Kasumi-1 (cell line): ENCODE data around the gene LCN10.
"Not testable (repeated sequence)": the region's sequence is repeated elsewhere in the genome, so short reads cannot be mapped to it uniquely, and the experiment has no call there.

Experiments used
- DNase-seq, 2 experiments: peaks; one replicate each; lab custom pipeline; 2025; lab: John Stamatoyannopoulos, UW

Gene LCN10

DNA sequence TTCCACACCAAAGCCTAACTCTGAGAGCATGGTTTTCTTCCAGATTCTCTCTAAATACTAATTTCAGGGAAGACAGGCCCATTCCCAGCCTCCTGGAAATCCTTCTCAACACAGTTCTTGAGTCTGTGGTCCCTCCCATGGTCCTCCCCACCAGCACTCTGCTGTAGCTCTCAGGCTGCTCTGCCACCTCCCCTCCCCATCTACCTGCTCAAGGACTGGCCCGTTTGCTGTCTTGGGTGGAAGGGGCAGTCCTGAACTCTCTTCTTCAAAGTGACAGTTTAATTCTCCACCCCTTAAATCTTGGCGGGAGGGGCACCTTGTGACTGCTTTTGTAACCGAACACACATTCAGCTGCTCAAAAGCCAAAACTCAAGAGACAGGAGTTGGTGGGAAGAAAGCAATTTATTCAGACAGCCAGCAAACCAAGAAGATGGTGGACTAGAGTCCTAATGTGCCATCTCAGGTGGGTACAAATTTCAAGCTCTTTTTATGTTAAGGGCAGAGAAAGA, 29.2 kb upstream of the LCN10 start:
- no peak for DNase-seq

DNA sequence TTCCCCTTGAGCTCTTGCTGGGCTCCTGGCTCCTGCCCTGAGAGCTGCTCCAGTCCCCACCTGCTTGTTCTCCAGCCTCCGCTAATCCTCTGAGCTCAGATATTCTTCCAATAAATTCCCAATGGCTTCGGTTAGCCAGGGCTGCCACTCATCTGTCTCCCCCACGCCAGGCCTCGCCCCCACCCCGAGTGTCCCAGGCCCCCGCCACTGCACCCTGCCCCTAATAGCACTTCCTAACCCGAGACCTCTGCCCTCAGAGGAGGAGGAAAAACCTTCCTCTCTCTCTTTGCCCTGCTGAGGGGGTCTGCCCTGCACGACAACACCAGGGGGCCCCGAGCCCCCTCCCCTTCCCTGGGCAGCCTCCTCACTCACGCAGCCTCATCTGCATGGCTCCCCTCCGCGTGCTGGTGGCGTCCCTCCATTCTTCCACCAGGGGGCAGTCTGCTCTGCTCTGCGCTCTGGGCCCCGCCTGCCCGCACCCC, 27.0 kb upstream of the LCN10 start:
- peak; percentile 63 to 79 for DNase-seq

DNA sequence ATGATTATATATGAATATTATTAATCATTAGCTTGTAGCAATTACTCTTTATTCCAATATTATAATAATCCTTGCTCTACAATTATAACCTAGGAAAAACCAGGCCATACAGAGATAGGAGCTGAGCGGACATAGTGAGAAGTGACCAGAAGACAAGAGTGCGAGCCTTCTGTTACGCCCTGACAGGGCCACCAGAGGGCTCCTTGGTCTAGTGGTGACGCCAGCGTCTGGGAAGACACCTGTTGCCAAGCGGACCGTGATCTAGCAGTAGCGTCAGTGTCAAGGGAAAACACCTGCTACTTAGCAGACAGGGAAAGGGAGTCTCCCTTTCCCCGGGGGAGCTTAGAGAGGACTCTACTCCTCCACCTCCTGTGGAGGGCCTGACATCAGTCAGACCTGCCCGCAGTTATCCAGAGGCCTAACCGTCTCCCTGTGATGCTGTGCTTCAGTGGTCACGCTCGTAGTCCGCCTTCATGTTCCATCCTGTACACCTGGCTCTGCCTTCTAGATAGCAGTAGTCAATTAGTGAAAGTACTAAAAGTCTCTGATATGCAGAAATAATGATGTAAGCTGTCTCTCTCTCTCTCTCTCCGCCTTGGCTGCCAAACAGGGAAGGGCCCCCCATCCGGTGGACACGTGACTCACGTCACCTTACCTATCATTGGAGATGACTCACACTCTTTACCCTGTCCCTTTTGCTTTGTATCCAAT, 23.8 kb upstream of the LCN10 start:
- peak; percentile 24 to 28 for DNase-seq

DNA sequence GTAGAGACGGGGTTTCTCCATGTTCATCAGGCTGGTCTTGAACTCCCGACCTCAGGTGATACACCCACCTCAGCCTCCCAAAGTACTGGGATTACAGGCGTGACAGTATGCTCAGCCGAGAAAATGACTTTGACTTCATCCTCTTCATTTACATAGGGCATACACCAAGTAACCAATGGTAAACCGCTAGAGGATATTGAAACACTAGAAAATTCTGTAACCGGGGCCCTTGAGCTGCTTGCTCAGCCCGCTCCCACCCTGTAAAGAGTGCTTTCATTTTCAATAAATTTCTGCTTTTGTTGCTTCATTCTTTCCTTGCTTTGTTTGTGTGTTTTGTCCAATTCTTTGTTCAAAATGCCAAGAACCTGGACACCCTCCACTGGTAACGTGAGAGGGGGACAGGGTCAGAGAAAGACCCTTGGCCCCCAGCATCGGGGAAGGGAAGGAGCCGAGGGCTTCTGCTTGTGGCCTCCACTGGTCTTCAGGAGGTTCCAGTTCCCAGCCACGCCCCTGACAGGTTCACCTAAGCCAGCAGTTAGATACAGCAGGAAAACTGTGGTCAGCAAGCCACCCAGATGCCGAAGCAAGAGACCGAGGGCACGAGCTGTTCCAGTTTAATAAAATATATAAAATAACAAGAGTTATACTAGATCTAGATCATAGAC, 23.1 kb upstream of the LCN10 start:
- DNase-seq: not testable (repeated sequence)

DNA sequence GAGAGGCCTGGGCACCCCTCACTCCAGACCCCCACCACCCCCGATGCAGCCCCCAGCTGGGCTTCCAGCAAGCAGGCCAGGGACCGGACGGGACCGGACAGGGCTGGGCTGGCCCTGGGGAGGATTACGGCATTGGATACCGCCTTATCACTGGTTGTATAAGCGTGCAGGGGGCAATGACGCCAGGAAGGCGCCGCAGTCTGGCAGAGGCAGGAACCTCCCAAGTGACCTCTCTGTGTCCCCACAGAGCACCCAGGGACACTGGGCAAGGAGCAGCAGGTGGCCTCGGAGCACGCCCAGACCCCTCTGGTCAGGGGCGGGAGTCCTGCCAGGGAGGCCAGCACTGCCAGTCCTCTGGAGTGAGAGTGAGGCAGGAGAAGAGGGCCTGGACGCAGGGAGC, 22.3 kb upstream of the LCN10 start:
- no peak for DNase-seq

DNA sequence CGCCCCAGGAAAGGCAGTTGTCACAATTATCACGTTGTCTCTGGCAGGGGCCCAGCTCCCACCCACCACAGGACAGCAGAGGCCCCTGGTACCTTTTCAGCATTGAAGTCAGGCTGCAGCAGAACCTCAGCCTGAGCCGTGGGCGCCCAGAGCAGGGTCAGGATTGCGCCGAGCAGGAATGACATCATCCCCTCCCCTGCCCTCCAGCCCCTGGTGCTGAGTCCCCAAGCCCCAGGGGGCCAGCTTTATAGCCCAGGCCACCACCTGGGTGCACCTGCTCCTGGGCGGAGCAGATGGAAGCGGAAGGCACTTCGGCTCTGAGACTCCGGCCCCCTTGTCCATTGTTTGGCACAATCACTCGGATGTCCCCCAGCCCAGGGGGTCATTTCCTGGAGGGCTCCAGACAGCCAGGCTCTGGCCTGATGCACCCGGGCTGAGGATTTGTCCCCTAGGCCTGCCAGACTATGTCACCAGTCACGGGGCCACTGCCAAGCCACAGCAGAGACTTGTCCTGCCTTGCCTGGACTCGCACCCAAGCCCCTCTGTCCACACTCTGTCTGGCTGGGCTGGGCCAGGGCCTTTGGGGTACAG, 21.7 kb upstream of the LCN10 start, which contains the start of gene LCN15:
Gene LCN15, minus strand, starts transcription at position 218 of the 591 bp plus-strand sequence. Its CDS starts 30 bp downstream, at position 188.
- no peak for DNase-seq

DNA sequence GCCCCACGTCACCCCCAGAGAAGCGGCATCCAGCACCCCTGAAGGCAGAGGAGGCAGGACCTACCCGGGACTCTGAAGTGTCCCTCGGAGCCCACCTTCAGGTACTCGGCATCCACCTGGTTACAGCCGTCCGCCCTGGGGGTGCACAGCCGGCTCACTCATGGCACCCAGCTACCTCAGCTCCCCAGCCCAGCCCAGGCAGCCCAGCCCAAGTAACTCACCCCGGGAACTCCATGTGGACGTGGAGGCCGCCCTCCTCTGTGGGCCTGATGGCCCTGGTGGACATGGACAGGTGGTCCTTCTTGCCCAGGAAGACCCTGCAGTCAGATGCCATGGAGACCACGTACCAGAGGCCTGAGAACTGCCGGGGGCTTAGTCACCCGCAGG, 20.9 kb upstream of the LCN10 start:
- DNase-seq: no peak

DNA sequence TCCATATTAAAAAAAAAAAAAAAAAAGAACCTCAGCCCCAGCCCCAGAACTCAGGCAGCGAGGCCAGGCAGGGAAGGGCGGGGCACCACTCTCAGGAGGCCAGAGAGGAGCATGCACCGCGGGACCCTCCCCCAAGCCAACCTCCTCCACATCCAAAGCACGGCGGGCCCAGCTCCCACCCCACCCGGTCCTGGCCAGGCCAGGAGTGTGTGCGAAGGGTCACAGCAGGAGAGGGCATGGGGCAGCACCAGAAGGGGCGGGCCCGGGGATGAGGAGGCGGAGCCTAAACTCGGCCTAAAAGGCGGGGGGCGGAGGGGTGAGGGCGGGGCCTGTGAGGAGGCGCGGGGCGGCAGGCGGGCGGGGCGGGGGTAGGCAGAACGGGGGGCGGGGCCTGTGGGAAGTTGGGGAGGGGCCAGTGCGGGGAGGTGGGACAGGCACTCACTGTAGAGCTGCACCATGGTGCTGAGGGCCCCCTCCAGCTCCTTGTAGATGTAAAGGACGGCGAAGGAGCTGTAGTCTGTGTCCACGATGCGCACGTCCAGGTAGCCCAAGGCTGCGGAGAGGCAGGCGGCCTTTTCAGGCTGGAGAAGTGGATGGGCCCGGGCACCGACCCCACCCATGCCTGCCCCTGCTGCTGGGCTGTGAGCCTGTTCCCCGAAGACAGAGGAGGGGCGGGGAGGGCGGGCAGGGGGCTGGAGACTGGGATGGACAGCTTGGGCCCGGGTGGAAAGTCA, 20.3 kb upstream of the LCN10 start:
- no peak for DNase-seq

DNA sequence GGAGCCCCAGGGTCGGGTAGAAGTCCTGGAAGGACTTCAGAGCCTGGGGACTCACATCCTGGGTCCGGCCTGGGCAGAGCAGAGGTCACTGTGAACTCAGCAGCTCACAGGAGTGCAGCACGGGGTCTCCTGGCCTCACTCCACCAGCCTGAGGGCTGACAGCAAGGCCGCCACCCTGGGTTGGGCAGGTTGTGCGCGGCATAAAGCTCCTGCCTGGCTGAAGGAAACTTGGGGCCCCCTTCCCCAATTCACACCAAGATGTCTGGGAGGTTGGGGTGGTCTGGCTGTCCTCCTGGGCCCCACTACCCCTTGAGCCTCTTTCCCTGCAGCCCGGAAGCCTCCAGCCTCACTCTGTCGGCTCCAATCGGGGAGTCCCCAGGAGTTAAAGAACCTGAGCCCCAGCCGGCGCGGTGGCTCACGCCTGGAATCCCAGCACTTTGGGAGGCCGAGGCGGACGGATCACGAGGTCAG, 19.5 kb upstream of the LCN10 start:
- no peak for DNase-seq

DNA sequence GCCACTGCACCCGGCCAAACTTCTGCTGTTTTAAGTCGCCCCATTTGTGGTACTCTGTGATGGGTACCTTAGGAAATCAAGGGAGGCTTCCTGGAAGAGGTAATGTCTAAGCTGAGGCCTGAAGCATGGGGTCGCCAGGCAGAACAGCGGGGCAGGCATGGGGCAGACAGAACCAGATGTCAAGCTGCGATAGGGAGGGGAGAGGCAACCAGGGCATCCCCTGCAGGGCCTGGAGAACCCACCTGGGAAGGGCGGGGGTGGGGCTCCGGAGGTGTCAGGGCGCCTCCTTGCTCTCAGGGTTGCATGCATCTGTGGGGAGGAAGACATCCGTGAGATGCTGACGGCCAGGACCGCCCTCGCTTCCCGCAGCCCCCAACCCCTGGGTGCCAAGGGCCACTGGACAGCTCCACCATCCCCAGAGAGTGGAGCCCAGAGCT, 18.8 kb upstream of the LCN10 start:
- no peak for DNase-seq

DNA sequence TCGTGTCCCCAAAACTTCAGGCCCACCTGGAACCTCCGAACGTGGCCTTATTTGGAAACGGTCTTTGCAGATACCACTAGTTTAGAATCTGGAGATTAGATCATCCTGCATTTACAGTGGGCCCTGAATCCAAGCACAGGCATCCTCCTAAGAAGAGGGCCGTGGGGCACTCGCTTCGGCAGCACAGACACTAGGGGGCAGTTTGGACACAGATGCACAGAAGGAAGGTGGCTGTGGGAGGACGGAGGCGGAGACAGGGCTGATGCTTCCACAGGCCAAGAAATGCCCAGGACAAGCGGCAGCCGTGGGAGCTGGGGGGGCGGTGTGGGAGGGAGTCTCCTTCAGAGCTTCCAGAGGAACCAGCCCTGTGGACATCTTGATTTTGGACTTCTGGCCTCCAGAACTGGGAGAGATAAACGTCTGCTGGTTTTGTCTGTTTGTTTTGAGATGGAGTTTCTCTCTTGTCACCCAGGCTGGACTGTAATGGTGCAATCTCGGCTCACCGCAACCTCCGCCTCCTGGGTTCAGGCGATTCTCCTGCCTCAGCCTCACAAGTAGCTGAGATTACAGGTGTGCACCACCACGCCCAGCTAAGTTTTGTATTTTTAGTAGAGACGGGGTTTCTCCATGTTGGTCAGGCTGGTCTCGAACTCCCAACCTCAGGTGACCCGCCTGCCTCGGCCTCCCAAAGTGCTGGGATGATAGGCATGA, 18.2 kb upstream of the LCN10 start:
- peak; percentile 66 to 70 for DNase-seq

DNA sequence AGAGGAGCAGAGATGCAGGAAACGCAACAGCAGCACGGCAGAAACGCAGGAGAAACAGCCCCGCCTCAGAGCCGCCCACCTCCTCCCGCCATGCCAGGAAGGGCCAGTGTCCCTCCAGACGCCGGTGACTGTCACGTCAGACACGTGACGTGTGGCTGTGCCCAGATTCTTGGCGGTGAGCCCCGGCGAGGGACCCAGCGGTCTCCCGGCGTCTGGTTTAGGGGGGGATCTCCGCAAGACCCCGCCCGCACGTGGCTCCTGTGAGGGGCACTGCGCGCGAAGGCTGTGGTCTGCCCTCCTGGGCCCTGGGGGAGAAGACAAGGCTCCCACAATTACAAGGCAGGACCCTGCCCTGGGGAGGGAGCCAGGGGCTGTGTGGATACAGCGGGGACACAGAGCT, 17.7 kb upstream of the LCN10 start:
- DNase-seq: no peak

DNA sequence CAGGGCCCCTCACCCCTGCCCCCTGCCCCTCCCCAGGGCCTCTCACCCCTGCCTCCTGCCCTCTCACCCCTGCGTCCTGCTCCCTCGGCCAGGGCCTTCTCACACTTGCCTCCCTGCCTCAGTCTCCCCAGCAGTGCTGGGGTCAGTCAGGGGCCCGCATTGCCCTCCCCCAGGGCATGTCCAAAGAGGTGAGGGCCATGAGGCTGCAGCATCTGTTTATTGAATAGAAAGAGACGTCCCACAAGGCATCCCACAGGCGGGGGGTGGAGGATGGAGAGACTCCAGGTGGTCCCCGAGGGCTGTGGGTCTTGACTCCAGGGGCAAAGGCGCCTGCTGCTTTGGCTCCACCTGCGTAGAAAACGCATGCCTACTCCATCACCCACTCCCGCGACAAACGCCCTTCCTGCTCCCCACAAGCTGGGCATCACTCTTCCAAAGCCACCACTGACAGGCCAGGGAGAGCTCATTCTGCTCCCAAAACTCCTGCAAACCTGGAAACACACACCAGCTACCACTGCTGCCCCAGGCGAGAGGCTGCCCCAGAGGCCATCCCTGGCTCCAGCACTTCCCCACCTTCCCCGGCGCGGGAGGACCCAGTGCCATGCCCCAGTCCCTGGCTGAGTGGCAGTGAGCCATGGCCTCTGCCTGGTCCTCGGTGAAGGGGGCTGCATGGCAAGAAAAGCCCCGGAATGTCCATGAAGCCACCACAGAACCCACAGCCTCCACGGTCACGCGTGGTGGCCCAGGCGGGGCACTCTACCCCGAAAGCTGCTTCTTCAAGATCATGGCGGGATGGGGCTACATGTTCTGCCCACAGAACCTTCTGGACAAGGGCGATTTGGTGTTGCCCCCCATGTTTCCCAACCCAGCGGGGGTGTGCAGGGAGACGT, 16.9 kb upstream of the LCN10 start:
- no peak for DNase-seq

DNA sequence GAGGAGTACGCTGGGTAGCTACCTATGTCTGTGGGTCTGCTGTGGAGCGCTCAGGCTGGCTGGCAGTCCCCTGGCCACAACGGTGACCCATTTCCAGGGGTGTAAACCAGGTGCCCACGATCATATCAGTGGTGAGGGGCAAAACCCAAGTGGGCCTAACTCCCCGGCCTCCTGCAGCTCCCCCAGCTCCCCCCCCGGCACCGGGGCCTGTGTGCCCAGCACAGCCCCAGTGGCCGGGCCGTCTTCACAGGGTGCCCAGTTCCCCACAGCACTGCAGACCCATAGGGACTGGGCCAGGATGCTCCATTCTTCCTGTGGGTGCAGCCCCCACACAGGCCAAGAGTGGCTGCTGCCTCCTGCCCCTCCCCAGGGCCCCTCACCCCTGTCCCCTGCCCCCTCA, 16.3 kb upstream of the LCN10 start:
- DNase-seq: no peak

DNA sequence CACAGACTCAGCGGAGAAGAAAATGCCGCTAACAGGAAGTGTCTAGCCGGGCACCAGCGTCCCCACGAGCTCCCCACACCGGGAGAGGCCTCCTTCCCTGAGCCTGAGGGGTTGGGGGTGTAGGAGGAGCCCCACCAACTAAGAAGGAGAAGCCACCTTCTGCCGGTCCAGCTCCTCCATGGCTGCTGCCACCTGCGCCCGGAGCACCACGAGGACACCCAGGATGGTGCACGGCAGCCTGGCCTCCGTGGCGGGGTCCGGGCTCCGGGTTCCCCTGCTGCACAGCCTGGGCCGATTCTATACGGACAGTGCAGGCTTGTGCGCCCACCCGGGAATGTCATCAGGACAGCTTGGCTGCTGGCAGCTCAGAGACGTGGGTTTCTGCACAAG, 15.0 kb upstream of the LCN10 start:
- DNase-seq: no peak

DNA sequence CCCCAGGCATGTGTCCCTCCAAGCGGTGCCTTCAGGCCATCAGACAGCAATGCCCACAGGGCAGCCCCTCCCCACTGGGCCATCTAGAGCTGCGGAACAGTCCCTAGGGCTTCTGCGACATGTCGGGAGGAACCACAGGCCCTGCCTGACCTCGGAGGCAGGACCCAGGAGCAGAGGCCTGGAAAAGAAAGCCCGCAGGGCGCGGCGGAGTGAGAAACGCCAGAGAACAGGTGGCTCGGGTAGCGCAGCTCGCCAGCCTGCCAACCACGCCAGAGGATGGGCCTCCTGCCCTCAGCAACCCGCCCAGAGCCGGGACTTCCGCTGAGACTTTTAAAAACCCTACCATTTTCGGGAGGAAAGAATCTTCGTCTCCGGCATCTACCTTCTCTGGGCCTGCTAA, 14.6 kb upstream of the LCN10 start:
- DNase-seq: no peak

DNA sequence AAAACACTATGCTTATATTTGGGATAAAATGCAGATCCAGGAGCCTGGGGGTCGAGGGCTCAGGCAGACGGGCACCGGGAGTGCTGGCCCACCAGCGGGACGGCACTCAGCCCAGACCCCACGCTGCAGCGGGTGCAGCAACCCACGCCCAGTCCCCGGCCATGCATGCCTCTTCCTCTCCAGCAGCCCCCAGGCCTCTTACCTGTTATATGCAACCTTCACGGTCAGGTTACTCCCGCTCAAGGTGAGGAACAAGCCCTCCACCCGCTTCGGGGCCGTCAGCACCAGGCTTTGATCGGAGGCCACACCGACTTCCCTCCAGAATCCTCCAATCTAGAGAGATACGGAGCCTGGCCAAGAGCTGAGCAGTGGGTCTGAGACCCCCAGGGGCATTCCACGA, 14.1 kb upstream of the LCN10 start:
- no peak for DNase-seq

DNA sequence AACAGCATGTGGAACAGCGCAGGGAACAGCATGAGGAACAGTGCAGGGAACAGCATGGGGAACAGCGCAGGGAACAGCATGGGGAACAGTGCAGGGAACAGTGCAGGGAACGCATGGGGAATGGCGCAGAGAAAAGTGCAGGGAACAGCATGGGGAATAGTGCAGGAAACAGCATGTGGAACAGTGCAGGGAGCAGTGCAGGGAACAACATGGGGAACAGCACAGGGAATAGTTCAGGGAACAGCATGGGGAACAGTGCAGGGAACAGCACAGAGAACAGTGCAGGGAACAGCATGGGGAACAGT, 13.3 kb upstream of the LCN10 start:
- DNase-seq: no peak

DNA sequence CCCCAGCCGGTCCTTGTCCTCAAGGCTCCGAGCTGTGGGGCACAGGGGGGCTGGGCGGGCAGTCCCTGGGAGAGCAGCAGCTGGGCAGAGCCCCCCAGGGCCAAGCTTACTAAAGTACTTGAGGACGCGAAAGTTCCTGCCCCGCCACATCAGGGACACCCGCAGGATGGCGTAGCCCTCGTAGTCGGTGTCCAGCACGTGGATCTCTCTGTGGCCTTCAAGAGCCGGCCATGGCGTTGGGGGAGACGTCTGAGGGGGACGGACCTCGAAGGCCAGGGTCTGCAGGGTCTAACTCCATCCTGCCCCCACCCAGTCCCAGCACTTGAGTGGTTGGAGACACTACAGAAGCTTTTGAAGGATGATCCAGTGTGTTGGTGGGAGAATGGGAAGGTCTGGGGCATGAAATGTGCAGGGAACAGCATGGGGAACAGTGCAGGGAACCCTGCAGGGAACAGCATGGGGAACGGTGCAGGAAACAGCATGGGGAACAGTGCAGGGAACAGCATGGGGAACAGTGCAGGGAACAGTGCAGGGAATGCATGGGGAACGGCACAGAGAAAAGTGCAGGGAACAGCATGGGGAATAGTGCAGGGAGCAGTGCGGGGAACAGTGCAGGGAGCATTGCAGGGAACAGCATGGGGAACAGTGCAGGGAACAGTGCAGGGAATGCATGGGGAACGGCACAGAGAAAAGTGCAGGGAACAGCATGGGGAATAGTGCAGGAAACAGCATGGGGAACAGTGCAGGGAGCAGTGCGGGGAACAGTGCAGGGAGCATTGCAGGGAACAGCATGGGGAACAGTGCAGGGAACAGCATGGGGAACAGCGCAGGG, 12.8 kb upstream of the LCN10 start:
- not testable (repeated sequence) for DNase-seq
